GM12873 (cell line): ENCODE measurements around the gene SEPTIN1.

Experiments used
- TF ChIP-seq, protein P1 (sequence below): IDR thresholded peaks from 2 replicates; pipeline ENCODE4 v1.5.1; 2012; ENCODE audit warnings: low read depth, mild to moderate bottlenecking, moderate library complexity, low read length, control low read depth; ENCODE audit not compliant: insufficient read depth; ENCODE audit errors: missing control alignments

The SEPTIN1 gene, protein sequence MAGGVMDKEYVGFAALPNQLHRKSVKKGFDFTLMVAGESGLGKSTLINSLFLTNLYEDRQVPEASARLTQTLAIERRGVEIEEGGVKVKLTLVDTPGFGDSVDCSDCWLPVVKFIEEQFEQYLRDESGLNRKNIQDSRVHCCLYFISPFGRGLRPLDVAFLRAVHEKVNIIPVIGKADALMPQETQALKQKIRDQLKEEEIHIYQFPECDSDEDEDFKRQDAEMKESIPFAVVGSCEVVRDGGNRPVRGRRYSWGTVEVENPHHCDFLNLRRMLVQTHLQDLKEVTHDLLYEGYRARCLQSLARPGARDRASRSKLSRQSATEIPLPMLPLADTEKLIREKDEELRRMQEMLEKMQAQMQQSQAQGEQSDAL

DNA sequence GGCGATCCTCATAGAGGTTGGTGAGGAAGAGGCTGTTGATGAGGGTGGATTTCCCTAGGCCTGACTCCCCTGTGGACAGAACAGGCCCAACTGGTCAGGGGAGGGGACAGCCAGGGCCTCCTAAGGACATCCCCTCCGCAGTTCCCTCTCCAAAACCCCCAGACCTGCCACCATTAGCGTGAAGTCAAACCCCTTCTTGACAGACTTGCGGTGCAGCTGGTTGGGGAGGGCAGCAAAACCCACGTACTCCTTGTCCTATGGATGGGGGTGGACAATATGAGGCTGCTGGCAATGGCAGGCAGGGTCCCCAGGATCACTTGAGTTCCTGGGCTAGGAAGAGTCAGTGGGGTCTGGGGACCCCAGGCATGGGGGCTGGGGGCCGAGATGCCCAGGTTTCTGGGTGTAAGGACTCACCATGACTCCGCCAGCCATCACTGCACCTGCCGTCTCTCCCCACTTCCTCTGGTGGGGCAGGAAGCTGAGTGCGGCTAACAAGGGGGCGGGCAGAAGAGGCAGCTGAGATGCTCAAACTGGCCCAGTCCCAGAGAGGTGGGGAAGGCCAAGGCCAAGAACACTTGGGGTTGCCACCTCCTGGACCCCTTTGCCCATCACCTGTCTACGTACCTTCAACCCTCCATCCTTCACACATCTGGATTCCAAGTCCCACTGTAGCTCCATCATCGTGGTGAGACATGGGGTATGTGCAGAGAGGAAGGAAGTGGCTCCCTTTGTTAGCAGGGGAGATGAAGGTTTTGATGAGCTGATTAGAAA is at the start of gene SEPTIN1:
TSS of gene SEPTIN1 (minus strand) at position 451 of the 771 bp plus-strand sequence. CDS start at position 432, 19 bp downstream.
- TF ChIP-seq, protein P1, sequence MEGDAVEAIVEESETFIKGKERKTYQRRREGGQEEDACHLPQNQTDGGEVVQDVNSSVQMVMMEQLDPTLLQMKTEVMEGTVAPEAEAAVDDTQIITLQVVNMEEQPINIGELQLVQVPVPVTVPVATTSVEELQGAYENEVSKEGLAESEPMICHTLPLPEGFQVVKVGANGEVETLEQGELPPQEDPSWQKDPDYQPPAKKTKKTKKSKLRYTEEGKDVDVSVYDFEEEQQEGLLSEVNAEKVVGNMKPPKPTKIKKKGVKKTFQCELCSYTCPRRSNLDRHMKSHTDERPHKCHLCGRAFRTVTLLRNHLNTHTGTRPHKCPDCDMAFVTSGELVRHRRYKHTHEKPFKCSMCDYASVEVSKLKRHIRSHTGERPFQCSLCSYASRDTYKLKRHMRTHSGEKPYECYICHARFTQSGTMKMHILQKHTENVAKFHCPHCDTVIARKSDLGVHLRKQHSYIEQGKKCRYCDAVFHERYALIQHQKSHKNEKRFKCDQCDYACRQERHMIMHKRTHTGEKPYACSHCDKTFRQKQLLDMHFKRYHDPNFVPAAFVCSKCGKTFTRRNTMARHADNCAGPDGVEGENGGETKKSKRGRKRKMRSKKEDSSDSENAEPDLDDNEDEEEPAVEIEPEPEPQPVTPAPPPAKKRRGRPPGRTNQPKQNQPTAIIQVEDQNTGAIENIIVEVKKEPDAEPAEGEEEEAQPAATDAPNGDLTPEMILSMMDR = no peak

DNA sequence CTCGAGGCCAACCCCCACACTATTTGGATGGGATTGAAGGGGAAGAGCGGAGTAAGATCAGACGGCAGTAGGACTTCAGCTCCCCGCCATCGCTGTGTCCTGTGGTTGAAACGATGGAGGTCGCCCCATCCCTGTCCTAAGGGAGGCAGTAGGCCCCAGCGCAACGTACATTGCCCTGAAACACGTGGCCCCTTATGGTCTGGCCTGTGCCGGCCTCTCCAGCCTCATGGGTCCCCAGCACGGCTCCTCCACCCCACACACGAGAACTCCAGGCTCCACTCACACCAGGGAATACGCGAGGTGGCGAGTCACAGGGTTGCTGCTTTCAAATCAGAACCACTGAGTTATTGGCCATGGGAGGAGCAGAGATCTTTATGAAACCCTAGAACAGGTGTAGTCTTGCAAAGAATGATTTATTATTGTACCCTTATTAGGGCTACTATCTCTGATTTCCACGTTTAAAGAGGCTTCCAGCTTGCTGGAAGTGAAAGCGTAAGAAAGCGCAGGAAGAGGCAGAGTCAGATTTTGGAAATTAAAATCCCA is 48.1 kb upstream of the SEPTIN1 start:
- TF ChIP-seq, protein P1 = no peak

GRCh38 chr16:30429678-30430427 is 47.5 kb upstream of the SEPTIN1 start, which contains the start of gene DCTPP1:
DCTPP1 (minus strand) TSS chr16:30430030; CDS start chr16:30429980, 50 bp downstream.
- TF ChIP-seq, protein P1 = peak; percentile 81

DNA sequence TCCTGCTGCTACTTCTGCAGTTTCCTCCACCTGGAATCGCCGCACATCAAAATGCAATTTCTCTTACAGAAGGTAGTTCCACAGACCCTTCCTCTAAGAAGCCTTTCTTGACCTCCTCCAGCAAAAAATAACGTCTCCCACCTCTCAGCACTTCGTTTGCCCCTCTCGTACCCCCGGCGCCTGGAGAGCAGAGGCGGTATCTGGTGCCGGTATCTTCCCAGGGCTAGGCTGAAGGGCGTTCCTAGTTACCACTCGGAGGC is 47.0 kb upstream of the SEPTIN1 start:
- TF ChIP-seq, protein P1 = no peak

DNA sequence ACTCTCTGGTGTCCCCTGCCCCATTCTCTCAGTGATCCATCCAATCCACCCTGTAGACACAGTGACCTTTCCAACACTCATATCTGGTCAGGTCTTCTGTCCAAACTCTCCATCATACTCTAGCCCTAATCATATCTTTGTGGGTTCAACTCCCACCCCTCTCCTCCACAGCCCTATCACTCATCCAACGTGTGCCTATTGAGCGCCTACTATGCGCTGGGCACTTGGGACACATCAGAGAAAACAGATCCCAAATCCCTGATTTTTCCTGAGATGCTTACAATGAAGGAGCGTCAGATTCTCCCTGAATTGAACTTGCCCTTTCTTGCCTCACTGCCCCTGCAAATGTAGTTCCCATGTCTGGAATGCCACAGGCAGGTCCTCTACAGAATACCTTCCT is 45.7 kb upstream of the SEPTIN1 start:
- TF ChIP-seq, protein P1 = no peak

GRCh38 chr16:30421010-30421409 is 38.6 kb upstream of the SEPTIN1 start:
- TF ChIP-seq, protein P1 = no peak
